Endothelial cell of umbilical vein (primary cell): ENCODE measurements around the gene ZNF385C.

Experiments used
- CTCF ChIP-seq, 2 donors: IDR thresholded peaks; 1 replicate in 1 of 2; 2 replicates in 1 of 2; pipeline ENCODE4 v1.5.1; 2011; ENCODE audit warnings: low read length in 2 of 2, mild to moderate bottlenecking in 2 of 2, moderate library complexity in 2 of 2, control low read depth in 1 of 2, inconsistent platforms in 1 of 2, low read depth in 1 of 2; ENCODE audit not compliant: insufficient read depth in 1 of 2; ENCODE audit errors: extremely low read depth in 1 of 2
- POLR2A ChIP-seq: IDR thresholded peaks from 2 replicates; pipeline ENCODE4 v1.6.1; 2012; ENCODE audit warnings: low read depth, mild to moderate bottlenecking, control low read depth, low read length

DNA sequence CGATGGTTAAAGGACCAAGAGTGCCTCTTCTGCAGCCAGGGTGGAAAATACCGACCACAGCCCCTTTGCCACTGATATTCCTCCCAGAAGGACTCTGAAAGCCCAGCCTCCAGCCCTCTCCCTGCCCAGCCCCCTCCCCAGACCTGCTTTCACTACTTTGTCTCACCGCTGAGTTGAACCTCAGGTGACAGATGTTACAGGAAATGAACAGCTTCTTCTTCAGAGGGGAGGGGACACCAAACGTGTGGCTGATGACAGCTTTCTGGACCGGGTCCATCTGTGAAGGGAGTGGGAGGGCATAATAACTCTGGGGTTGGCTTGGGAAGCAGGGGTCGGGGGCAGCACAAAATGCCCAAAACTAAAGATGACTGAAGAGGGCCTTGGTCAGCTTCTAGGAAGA, 64.2 kb downstream of the ZNF385C start:
- TF ChIP-seq CTCF (IDR thresholded peaks at IDR 0.05; ENCODE audit: extremely low read depth in 1 of 2, insufficient read depth in 1 of 2, low read depth in 1 of 2, low read length in 2 of 2) (no peak), POLR2A (no peak)
